Chondrocyte (in vitro differentiated cells): Measurements from ENCODE around the gene CRPPA. TPM values are rescaled to one million over a fixed set of nuclear protein-coding genes. Genes with fewer than 3 reads are reported as not detected.
"Not testable (repeated sequence)": the region's sequence is repeated elsewhere in the genome, so short reads cannot be mapped to it uniquely, and the experiment has no call there.

Source experiments
- DNase-seq: peaks from one replicate; pipeline ENCODE4 v3.0.0; 2021; ENCODE audit warnings: mixed read lengths, low spot score
- H3K27ac Mint-ChIP-seq: one replicate; pipeline ENCODE4 v1.8.0; 2021; ENCODE audit warnings: mild to moderate bottlenecking, moderate library complexity, mixed read lengths; ENCODE audit not compliant: unreplicated experiment
- H3K27me3 Mint-ChIP-seq: 2 replicates; pipeline ENCODE4 v1.8.0; 2021; ENCODE audit warnings: low read depth, mixed read lengths
- H3K36me3 Mint-ChIP-seq: 2 replicates; pipeline ENCODE4 v1.8.0; 2021; ENCODE audit warnings: low read depth, mixed read lengths
- H3K4me1 Mint-ChIP-seq: 2 replicates; pipeline ENCODE4 v1.8.0; 2021; ENCODE audit warnings: low read depth, mild to moderate bottlenecking, mixed read lengths
- H3K4me3 Mint-ChIP-seq: one replicate; pipeline ENCODE4 v1.8.0; 2021; ENCODE audit warnings: mild to moderate bottlenecking, moderate library complexity, mixed read lengths; ENCODE audit not compliant: unreplicated experiment
- H3K9me3 Mint-ChIP-seq: 2 replicates; pipeline ENCODE4 v1.8.0; 2021; ENCODE audit warnings: low read depth, mixed read lengths
- CTCF ChIP-seq: fragments of 200-600 bp; sonication (generic); IDR thresholded peaks from 2 replicates; pipeline ENCODE4 v1.5.0; 2021; ENCODE audit warnings: antibody characterized with exemption, mild to moderate bottlenecking, moderate library complexity
- total RNA-seq: library from RNA; stranded (reverse); gene quantifications from 3 replicates; pipeline ENCODE4 v1.2.1, GENCODE V29; 2021

CRPPA gene
- total RNA-seq, 1 donor from 2014 or later = 5.2 TPM

GRCh38 chr7:16397501-16398145 lies 23.7 kb downstream of the CRPPA start:
- H3K27ac Mint-ChIP-seq = no peak overlapping the region
- H3K36me3 Mint-ChIP-seq = peaks cover 33% of the 10 kb centered on the region
- TF ChIP-seq CTCF = no peak
- H3K4me3 Mint-ChIP-seq = no peak overlapping the region
- H3K9me3 Mint-ChIP-seq = peaks cover 40% of the 10 kb centered on the region
- DNase-seq = no peak
- no peaks in the 10 kb centered on the region for H3K27me3 Mint-ChIP-seq
- H3K4me1 Mint-ChIP-seq = peaks cover 8% of the 10 kb centered on the region

- Mint-ChIP-seq H3K27ac (no peak overlapping the region), H3K36me3 (peaks cover 27% of the 10 kb centered on the region), H3K4me3 (no peak overlapping the region), H3K27me3 (no peaks in the 10 kb centered on the region), H3K4me1 (peaks cover 4% of the 10 kb centered on the region), H3K9me3 (peaks cover 33% of the 10 kb centered on the region)
- TF ChIP-seq CTCF = no peak
- no peak for DNase-seq
Observed at GRCh38 chr7:16396766-16397500, 24.4 kb downstream of the CRPPA start.

- Mint-ChIP-seq H3K9me3 (peaks cover 31% of the 10 kb centered on the region), H3K4me3 (no peak overlapping the region), H3K36me3 (peaks cover 20% of the 10 kb centered on the region), H3K4me1 (peaks cover 2% of the 10 kb centered on the region), H3K27ac (no peak overlapping the region), H3K27me3 (no peaks in the 10 kb centered on the region)
- DNase-seq = no peak
- TF ChIP-seq CTCF = no peak
Observed at GRCh38 chr7:16395121-16395520, 26.2 kb downstream of the CRPPA start.

- Mint-ChIP-seq H3K4me3 (no peak overlapping the region), H3K36me3 (peaks cover 19% of the 10 kb centered on the region), H3K27ac (no peak overlapping the region), H3K27me3 (no peaks in the 10 kb centered on the region), H3K9me3 (peaks cover 34% of the 10 kb centered on the region), H3K4me1 (peaks cover 2% of the 10 kb centered on the region)
- no peak for DNase-seq
- no peak for TF ChIP-seq CTCF
Observed at GRCh38 chr7:16393862-16394422, 27.4 kb downstream of the CRPPA start.

- H3K27me3 Mint-ChIP-seq = no peaks in the 10 kb centered on the region
- H3K9me3 Mint-ChIP-seq = peaks cover 35% of the 10 kb centered on the region
- no peak overlapping the region for H3K4me3 Mint-ChIP-seq
- no peak for DNase-seq
- H3K4me1 Mint-ChIP-seq = peaks cover 2% of the 10 kb centered on the region
- no peak for TF ChIP-seq CTCF
- H3K27ac Mint-ChIP-seq = no peak overlapping the region
- peaks cover 18% of the 10 kb centered on the region for H3K36me3 Mint-ChIP-seq
Observed at GRCh38 chr7:16392990-16393523, 28.3 kb downstream of the CRPPA start.

GRCh38 chr7:16383786-16384185 lies 37.6 kb downstream of the CRPPA start:
- not testable (repeated sequence) for H3K4me1 Mint-ChIP-seq, DNase-seq, H3K4me3 Mint-ChIP-seq, H3K27ac Mint-ChIP-seq, H3K27me3 Mint-ChIP-seq
- Mint-ChIP-seq H3K36me3 (peaks cover 18% of the 10 kb centered on the region), H3K9me3 (peaks cover 33% of the 10 kb centered on the region)

- not testable (repeated sequence) for H3K27me3 Mint-ChIP-seq, H3K4me1 Mint-ChIP-seq, DNase-seq, H3K27ac Mint-ChIP-seq, H3K4me3 Mint-ChIP-seq
- Mint-ChIP-seq H3K36me3 (peaks cover 17% of the 10 kb centered on the region), H3K9me3 (peaks cover 30% of the 10 kb centered on the region)
Observed at GRCh38 chr7:16383103-16383502, 38.2 kb downstream of the CRPPA start.
